Skeletal muscle satellite cell (primary cell): ENCODE measurements around the gene TMCO1.
A peak's percentile ranks its signal among the peaks of the same experiment; 100 is the strongest.
"Not testable (repeated sequence)": the region's sequence is repeated elsewhere in the genome, so short reads cannot be mapped to it uniquely, and the experiment has no call there.

Experiments used
- H3K27me3 ChIP-seq: 2 replicates; pipeline ENCODE4 v1.7.0; 2013; ENCODE audit warnings: low read length; ENCODE audit not compliant: control insufficient read depth, insufficient read depth
- H3K36me3 ChIP-seq: 2 replicates; pipeline ENCODE4 v1.7.0; 2013; ENCODE audit warnings: mild to moderate bottlenecking, control low read depth, low read length; ENCODE audit not compliant: insufficient read depth
- H3K4me1 ChIP-seq: 2 replicates; pipeline ENCODE4 v1.7.0; 2013; ENCODE audit warnings: low read length; ENCODE audit not compliant: control insufficient read depth, insufficient read depth
- H3K4me2 ChIP-seq: 2 replicates; pipeline ENCODE4 v1.7.0; 2013; ENCODE audit warnings: mild to moderate bottlenecking, low read length
- H3K4me3 ChIP-seq: 2 replicates; pipeline ENCODE4 v1.7.0; 2013; ENCODE audit warnings: low read length
- H3K9ac ChIP-seq: 2 replicates; pipeline ENCODE4 v1.7.0; 2013; ENCODE audit warnings: mild to moderate bottlenecking, low read depth, low read length, moderate library complexity
- H3K9me3 ChIP-seq: replicated peaks from 2 replicates; pipeline ENCODE4 v1.7.0; 2013; ENCODE audit warnings: mild to moderate bottlenecking, control low read depth, low read length

The TMCO1 gene

DNA sequence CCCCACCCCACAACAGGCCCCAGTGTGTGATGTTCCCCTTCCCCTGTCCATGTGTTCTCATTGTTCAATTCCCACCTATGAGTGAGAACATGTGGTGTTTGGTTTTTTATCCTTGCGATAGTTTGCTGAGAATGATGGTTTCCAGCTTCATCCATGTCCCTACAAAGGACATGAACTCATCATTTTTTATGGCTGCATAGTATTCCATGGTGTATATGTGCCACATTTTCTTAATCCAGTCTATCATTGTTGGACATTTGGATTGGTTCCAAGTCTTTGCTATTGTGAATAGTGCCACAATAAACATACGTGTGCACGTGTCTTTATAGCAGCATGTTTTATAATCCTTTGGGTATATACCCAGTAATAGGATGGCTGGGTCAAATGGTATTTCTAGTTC is 9.5 kb upstream of the TMCO1 start:
- not testable (repeated sequence) for H3K9ac ChIP-seq, H3K4me3 ChIP-seq, H3K27me3 ChIP-seq, H3K4me1 ChIP-seq, H3K36me3 ChIP-seq, H3K4me2 ChIP-seq, H3K9me3 ChIP-seq

DNA sequence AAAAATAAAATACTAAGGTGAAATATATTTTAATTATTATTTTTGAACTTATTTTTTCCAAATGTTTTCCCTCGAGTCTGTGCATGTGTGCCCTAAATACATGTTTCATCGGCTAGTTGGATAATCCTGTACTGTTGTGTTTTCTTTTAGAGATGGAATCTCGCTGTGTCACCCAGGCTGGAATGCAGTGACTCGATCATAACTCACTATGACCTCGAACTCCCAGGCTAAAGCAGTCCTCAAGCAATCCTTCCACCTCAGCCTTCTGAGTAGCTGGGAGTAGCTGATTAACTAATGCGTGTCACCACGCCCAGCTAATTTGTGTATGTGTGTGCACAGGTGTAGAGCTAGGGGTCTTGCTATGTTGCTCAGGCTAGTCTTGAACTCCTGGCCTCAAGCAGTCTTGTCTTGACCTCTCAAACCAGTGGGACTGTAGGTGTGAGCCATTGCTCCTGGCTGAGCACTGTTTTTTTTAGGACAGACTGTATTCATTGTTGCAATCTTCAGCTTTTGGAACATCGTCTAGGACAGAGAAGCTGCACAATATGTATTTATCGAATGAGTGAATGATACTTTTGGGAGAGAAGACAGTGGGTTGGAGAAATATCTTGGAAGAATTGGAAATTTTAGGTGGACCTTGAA is 4.8 kb upstream of the TMCO1 start:
- Histone ChIP-seq H3K27me3 (no peaks in the 10 kb centered on the region), H3K4me1 (peaks cover 31% of the 10 kb centered on the region), H3K9me3 (no peaks in the 10 kb centered on the region), H3K36me3 (no peaks in the 10 kb centered on the region), H3K4me3 (peak overlapping the region; percentile 18), H3K4me2 (peak overlapping the region; percentile 61), H3K9ac (peak overlapping the region; percentile 68)

DNA sequence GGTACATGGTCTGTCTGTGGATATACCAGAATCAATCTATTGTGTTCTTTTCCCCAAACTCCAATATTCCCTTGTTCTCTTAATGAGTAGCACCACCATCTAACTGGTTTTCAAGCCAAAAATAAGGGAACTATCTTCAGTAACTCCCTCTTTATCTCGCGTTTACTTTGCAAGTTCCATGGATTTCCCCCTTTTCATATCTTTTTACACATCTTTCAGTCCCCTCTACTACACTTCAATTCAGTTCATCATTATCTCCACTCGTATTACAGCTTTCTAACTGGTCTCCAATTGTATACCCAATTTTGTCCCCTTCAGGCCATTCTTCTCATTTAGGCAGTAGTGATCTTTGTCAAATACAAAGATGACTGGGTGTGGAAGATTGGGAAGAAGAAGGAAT is 4.1 kb upstream of the TMCO1 start:
- Histone ChIP-seq H3K4me2 (peak overlapping the region; percentile 52), H3K27me3 (no peaks in the 10 kb centered on the region), H3K9me3 (no peaks in the 10 kb centered on the region), H3K36me3 (peaks cover 2% of the 10 kb centered on the region), H3K4me1 (peaks cover 35% of the 10 kb centered on the region), H3K4me3 (peak overlapping the region; percentile 38), H3K9ac (peak overlapping the region; percentile 68)

DNA sequence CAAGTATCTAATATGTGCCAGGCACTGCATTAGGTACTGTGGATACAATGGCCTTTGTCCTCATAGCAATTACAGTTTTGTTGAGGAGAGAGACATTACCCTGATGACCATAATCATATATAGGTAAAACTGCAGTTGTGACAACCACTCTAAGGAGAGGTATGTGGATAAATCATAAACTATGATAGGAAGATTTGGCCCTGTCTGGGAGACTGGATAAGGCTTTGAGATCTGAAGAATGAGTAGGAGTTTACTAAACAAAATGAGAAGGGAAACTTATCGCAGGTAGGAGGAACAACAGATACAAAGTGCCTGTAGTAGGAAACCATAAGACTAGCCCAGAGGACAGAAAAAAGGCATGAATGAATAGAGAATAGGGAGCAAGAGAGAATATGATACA is 4.4 kb downstream of the TMCO1 start:
- no peak overlapping the region for H3K9ac ChIP-seq
- no peaks in the 10 kb centered on the region for H3K27me3 ChIP-seq
- peaks cover 41% of the 10 kb centered on the region for H3K36me3 ChIP-seq
- no peak overlapping the region for H3K4me3 ChIP-seq
- no peak overlapping the region for H3K4me2 ChIP-seq
- peaks cover 13% of the 10 kb centered on the region for H3K4me1 ChIP-seq
- H3K9me3 ChIP-seq, result no peaks in the 10 kb centered on the region

DNA sequence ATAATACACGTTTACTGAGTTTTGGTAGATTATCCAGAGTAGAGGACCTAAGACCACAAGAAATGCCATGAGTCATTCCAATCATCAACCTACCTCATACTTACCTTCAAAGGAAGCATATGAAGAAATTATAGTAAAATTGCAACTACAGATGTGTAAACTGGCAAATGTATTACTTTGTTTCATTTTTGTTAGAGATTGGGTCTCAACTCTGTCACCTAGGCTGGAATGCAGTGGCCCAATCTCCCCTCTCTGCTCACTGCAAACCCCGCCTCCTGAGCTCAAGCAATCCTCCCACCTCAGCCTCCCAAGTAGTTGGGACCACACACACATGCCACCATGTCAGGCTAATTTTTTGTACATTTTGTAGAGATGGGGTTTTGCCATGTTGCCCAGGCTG is 5.2 kb downstream of the TMCO1 start:
- Histone ChIP-seq H3K36me3 (peaks cover 41% of the 10 kb centered on the region), H3K9ac (no peak overlapping the region), H3K4me3 (no peak overlapping the region), H3K27me3 (no peaks in the 10 kb centered on the region), H3K4me2 (no peak overlapping the region), H3K9me3 (no peaks in the 10 kb centered on the region), H3K4me1 (peaks cover 13% of the 10 kb centered on the region)

DNA sequence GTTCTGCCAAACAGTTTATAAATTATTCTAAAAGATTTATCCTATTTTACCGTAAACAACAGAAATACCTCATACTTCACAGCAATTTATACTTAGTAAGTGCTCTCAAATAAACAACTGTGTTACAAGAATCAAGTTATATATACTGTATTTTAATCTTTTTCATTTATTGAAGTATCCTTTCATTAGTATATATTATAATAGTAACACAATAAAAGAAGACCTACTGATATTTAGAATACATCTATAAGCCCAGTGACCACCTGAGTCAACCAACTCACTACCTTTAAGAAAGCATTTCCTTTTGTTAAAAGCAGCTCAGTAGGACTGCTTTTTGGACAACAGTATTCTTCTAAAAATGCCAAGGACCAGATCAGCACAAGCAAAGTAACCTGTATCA is 5.9 kb downstream of the TMCO1 start:
- Histone ChIP-seq H3K4me3 (no peak overlapping the region), H3K4me1 (peaks cover 9% of the 10 kb centered on the region), H3K9me3 (no peaks in the 10 kb centered on the region), H3K36me3 (peaks cover 44% of the 10 kb centered on the region), H3K4me2 (no peak overlapping the region), H3K27me3 (no peaks in the 10 kb centered on the region), H3K9ac (no peak overlapping the region)

DNA sequence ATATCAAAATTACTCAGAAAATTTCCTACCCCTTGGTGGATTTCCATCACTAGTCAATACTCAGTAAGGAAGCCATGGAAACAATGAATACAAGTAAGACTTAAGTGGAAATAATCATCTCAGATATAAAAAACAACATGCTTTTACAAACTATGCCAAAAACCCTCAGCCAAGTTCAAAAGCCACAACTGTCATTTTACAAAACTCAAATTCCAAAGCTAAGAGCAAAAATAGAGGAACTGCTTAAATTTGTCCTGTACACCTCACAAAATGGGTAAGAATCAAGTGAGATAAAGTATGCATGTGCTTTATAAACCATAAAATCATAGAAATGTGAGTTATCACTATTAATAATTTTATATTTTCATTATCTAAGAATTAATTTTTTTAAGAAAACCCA is 9.6 kb downstream of the TMCO1 start:
- H3K36me3 ChIP-seq, result peaks cover 25% of the 10 kb centered on the region
- no peak overlapping the region for H3K4me3 ChIP-seq
- peaks cover 3% of the 10 kb centered on the region for H3K4me1 ChIP-seq
- no peaks in the 10 kb centered on the region for H3K9me3 ChIP-seq
- H3K27me3 ChIP-seq, result no peaks in the 10 kb centered on the region
- no peak overlapping the region for H3K9ac ChIP-seq
- no peak overlapping the region for H3K4me2 ChIP-seq

DNA sequence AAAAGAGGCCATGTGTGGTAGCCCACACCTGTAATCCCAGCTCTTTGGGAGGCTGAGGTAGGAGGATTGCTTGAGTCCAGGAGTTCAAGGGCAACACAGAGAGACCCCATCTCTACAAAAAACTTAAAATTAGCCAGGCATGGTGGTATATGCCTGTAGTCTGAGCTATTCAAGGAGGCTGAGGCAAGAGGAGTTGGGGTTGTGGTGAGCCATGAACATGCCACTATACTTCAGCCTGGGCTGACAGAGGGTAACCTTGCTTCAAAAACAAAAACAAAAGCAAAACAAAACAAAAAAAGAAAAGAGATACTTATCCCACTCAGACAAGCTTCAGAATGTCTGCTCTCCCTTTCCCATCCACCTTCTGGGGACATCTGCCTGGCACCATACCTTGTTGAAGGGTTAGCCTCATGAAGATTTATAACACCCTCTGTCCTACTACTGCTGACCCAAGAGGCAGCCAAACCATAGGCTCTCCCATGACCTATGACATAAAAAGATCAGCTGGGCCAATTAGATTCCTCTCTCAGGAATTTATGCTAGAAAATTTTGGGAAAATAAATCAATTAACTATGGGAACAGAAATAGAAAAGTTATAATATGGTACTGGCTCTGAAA is 13.2 kb downstream of the TMCO1 start:
- H3K27me3 ChIP-seq, result no peaks in the 10 kb centered on the region
- no peaks in the 10 kb centered on the region for H3K4me1 ChIP-seq
- H3K4me2 ChIP-seq, result no peak overlapping the region
- H3K9me3 ChIP-seq, result no peaks in the 10 kb centered on the region
- H3K36me3 ChIP-seq, result peaks cover 32% of the 10 kb centered on the region
- H3K9ac ChIP-seq, result no peak overlapping the region
- no peak overlapping the region for H3K4me3 ChIP-seq

DNA sequence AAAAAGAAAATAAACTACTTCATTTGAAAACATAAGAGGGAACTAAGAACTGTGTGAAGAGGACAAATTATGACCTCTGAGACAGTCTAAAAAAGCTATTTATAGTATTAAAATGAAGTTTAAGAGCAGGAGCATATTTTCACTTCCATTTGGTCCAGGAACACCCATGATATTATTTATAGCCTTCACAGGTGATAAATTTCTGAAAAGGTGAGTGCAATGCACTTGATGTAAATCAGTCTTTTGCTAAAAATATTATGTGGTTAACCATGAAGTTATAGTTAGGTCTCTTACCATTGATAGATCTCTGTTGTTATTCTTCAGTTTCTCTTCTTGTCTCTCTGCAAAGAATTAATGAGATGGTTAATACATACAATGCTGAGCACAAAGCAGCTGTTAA is 14.7 kb downstream of the TMCO1 start:
- Histone ChIP-seq H3K27me3 (no peaks in the 10 kb centered on the region), H3K9me3 (no peaks in the 10 kb centered on the region), H3K9ac (no peak overlapping the region), H3K4me2 (no peak overlapping the region), H3K36me3 (peaks cover 35% of the 10 kb centered on the region), H3K4me3 (no peak overlapping the region), H3K4me1 (no peaks in the 10 kb centered on the region)

DNA sequence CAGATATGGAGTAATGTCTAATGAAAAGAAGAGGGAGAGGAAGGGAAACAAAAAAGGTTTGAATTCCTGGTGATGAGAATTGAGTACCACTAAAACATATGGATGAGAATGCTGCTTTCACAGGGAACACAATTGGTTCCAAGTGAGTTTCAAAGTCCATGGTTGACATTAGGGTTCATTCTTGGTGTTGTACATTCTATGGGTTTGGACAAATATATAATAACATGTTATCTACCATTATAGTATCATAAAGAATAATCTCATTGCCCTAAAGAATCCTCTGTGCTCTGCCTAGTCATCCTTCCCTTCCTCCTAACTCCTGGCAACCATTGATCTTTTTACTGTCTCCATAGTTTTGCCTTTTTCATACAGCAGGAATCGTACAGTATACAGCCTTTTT is 20.1 kb downstream of the TMCO1 start:
- Histone ChIP-seq H3K4me2 (no peak overlapping the region), H3K27me3 (no peaks in the 10 kb centered on the region), H3K9ac (no peak overlapping the region), H3K36me3 (peaks cover 30% of the 10 kb centered on the region), H3K9me3 (no peaks in the 10 kb centered on the region), H3K4me3 (no peak overlapping the region), H3K4me1 (no peaks in the 10 kb centered on the region)

DNA sequence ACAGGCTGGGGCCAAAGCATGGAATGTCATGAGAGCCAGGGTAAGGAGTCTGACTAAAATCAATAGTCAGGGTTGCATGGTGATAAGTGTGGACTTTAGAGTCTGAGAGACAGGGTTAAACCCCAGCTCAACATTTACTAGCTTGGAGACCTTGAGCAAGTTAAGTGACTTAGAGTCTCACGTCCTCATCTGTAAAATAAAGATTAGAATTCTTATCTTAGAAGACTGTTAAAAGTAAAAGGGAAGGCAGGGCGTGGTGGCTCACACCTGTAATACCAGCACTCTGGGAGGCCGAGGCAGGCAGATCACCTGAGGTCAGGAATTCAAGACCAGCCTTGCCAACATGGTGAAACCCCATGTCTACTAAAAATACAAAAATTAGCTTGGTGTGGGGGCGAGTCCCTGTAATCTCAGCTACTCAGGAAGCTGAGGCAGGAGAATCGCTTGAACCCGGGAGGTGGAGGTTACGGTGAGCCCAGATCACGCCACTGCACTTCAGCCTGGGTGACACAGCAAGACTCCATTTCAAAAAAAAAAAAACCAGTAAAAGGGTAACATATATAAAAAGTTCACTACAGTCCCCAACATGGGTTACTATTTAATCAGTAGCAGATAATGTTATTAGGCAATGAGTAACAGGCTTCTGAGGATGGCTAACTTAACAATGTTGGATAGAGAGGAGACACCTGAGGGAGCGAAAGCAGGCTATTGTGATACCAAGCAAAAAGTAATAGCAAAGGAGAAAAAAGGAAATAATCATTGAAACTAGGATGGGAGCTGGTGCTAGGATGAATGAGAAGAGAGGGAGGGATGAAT is 20.8 kb downstream of the TMCO1 start:
- Histone ChIP-seq H3K9me3 (no peaks in the 10 kb centered on the region), H3K9ac (no peak overlapping the region), H3K4me3 (no peak overlapping the region), H3K4me2 (no peak overlapping the region), H3K4me1 (no peaks in the 10 kb centered on the region), H3K36me3 (peaks cover 31% of the 10 kb centered on the region), H3K27me3 (no peaks in the 10 kb centered on the region)
